ENCODE results near the gene CAMK2B. TPM values are rescaled to one million over a fixed set of nuclear protein-coding genes. Genes with fewer than 3 reads are reported as not detected.
A peak's percentile ranks its signal among the peaks of the same experiment; 100 is the strongest.

Gene CAMK2B
- total RNA-seq, 1 experiment from 2014 or later: 0.13 TPM

GRCh38 chr7:44224080-44224973 lies 101.1 kb downstream of the CAMK2B start:
- BruUV-seq (replicated peaks): no TSS peak
- H3K4me3 ChIP-seq (ENCODE audit: low read depth, low read length, poor library complexity, severe bottlenecking): no peak overlapping the region
- TF ChIP-seq CTCF (conservative IDR thresholded peaks at IDR 0.05; ENCODE audit: low read depth, low read length): no peak
- TF ChIP-seq EZH2 (IDR thresholded peaks at IDR 0.05; ENCODE audit: borderline replicate concordance, low read depth, low read length, poor library complexity, severe bottlenecking): no peak
- H3K36me3 ChIP-seq (ENCODE audit: insufficient read depth, low read length, poor library complexity, severe bottlenecking): no peaks in the 10 kb centered on the region
- peaks cover 5% of the 10 kb centered on the region for H3K4me1 ChIP-seq (ENCODE audit: insufficient read depth, low read length, poor library complexity, severe bottlenecking)
- no peaks in the 10 kb centered on the region for H3K27me3 ChIP-seq (replicated peaks; ENCODE audit: insufficient read depth, low read depth, low read length, poor library complexity)
- H3K9me3 ChIP-seq (ENCODE audit: low read depth, low read length, poor library complexity, severe bottlenecking): no peaks in the 10 kb centered on the region
- intact Hi-C loops (cut with micrococcal nuclease; ENCODE audit: unreplicated experiment): no loop called here
- POLR2A ChIA-PET (ENCODE audit: low non-redundant PET): no interaction called here
- H3K27ac ChIP-seq (ENCODE audit: low read depth, low read length, poor library complexity, severe bottlenecking): no peak overlapping the region
- no peak for DNase-seq (ENCODE audit: low spot score)
- CTCF ChIA-PET: no interaction called here

GRCh38 chr7:44223362-44224079 lies 101.9 kb downstream of the CAMK2B start:
- peaks cover 5% of the 10 kb centered on the region for H3K4me1 ChIP-seq (ENCODE audit: insufficient read depth, low read length, poor library complexity, severe bottlenecking)
- TF ChIP-seq CTCF (conservative IDR thresholded peaks at IDR 0.05; ENCODE audit: low read depth, low read length) (no peak), EZH2 (IDR thresholded peaks at IDR 0.05; ENCODE audit: borderline replicate concordance, low read depth, low read length, poor library complexity, severe bottlenecking) (no peak)
- intact Hi-C loops (cut with micrococcal nuclease; ENCODE audit: unreplicated experiment): no loop called here
- ChIA-PET CTCF (no interaction called here), POLR2A (ENCODE audit: low non-redundant PET) (no interaction called here)
- no peaks in the 10 kb centered on the region for H3K27me3 ChIP-seq (replicated peaks; ENCODE audit: insufficient read depth, low read depth, low read length, poor library complexity)
- DNase-seq (ENCODE audit: low spot score): peak; percentile 59
- no peaks in the 10 kb centered on the region for H3K9me3 ChIP-seq (ENCODE audit: low read depth, low read length, poor library complexity, severe bottlenecking)
- H3K4me3 ChIP-seq (ENCODE audit: low read depth, low read length, poor library complexity, severe bottlenecking): no peak overlapping the region
- H3K27ac ChIP-seq (ENCODE audit: low read depth, low read length, poor library complexity, severe bottlenecking): no peak overlapping the region
- H3K36me3 ChIP-seq (ENCODE audit: insufficient read depth, low read length, poor library complexity, severe bottlenecking): no peaks in the 10 kb centered on the region
- BruUV-seq (replicated peaks): no TSS peak

- no peak for TF ChIP-seq CTCF (conservative IDR thresholded peaks at IDR 0.05; ENCODE audit: low read depth, low read length)
- no peak for TF ChIP-seq EZH2 (IDR thresholded peaks at IDR 0.05; ENCODE audit: borderline replicate concordance, low read depth, low read length, poor library complexity, severe bottlenecking)
- no peak overlapping the region for H3K4me3 ChIP-seq (ENCODE audit: low read depth, low read length, poor library complexity, severe bottlenecking)
- H3K27ac ChIP-seq (ENCODE audit: low read depth, low read length, poor library complexity, severe bottlenecking): no peak overlapping the region
- no peaks in the 10 kb centered on the region for H3K9me3 ChIP-seq (ENCODE audit: low read depth, low read length, poor library complexity, severe bottlenecking)
- no peak for DNase-seq (ENCODE audit: low spot score)
- no TSS peak for BruUV-seq (replicated peaks)
- CTCF ChIA-PET: no interaction called here
- H3K27me3 ChIP-seq (replicated peaks; ENCODE audit: insufficient read depth, low read depth, low read length, poor library complexity): no peaks in the 10 kb centered on the region
- H3K4me1 ChIP-seq (ENCODE audit: insufficient read depth, low read length, poor library complexity, severe bottlenecking): peaks cover 5% of the 10 kb centered on the region
- POLR2A ChIA-PET (ENCODE audit: low non-redundant PET): no interaction called here
- intact Hi-C loops (cut with micrococcal nuclease; ENCODE audit: unreplicated experiment): no loop called here
- H3K36me3 ChIP-seq (ENCODE audit: insufficient read depth, low read length, poor library complexity, severe bottlenecking): no peaks in the 10 kb centered on the region
Measured at GRCh38 chr7:44222776-44223261, 102.6 kb downstream of the CAMK2B start.
